ENCODE data around the gene AFF3.
"Not testable (repeated sequence)": the region's sequence is repeated elsewhere in the genome, so short reads cannot be mapped to it uniquely, and the experiment has no call there.

The AFF3 gene

GRCh38 chr2:100104718-100105677 lies 37.4 kb downstream of the AFF3 start:
- no peak for DNase-seq

- DNase-seq = not testable (repeated sequence)
These were observed 38.1 kb downstream of the AFF3 start for GRCh38 chr2:100104265-100104664.

GRCh38 chr2:100103527-100104252 lies 38.7 kb downstream of the AFF3 start:
- not testable (repeated sequence) for DNase-seq

- not testable (repeated sequence) for DNase-seq
These were observed 39.8 kb downstream of the AFF3 start for GRCh38 chr2:100102466-100103180.

- DNase-seq = not testable (repeated sequence)
These were observed 43.5 kb downstream of the AFF3 start for GRCh38 chr2:100098855-100099254.

GRCh38 chr2:100097611-100098294 lies 44.6 kb downstream of the AFF3 start:
- not testable (repeated sequence) for DNase-seq

- not testable (repeated sequence) for DNase-seq
These were observed 46.5 kb downstream of the AFF3 start for GRCh38 chr2:100095845-100096244.

GRCh38 chr2:100091807-100092206 lies 50.6 kb downstream of the AFF3 start:
- not testable (repeated sequence) for DNase-seq

GRCh38 chr2:100085744-100086143 lies 56.6 kb downstream of the AFF3 start:
- DNase-seq = not testable (repeated sequence)

GRCh38 chr2:100083421-100084216 lies 58.8 kb downstream of the AFF3 start:
- not testable (repeated sequence) for DNase-seq

GRCh38 chr2:100082302-100082978 lies 60.0 kb downstream of the AFF3 start:
- DNase-seq = not testable (repeated sequence)

- DNase-seq = no peak
These were observed 64.5 kb downstream of the AFF3 start for GRCh38 chr2:100077935-100078334.

GRCh38 chr2:100077456-100077855 lies 64.9 kb downstream of the AFF3 start:
- DNase-seq = no peak

GRCh38 chr2:100075532-100075931 lies 66.9 kb downstream of the AFF3 start:
- no peak for DNase-seq

GRCh38 chr2:100073110-100073509 lies 69.3 kb downstream of the AFF3 start:
- DNase-seq = no peak

GRCh38 chr2:100072503-100072902 lies 69.9 kb downstream of the AFF3 start:
- DNase-seq = no peak

GRCh38 chr2:100071335-100072043 lies 70.9 kb downstream of the AFF3 start:
- no peak for DNase-seq

GRCh38 chr2:100070078-100070477 lies 72.3 kb downstream of the AFF3 start:
- DNase-seq = no peak

- no peak for DNase-seq
These were observed 74.0 kb downstream of the AFF3 start for GRCh38 chr2:100068395-100068794.

GRCh38 chr2:100067784-100068183 lies 74.6 kb downstream of the AFF3 start:
- no peak for DNase-seq
